Panc1 (cell line): Measurements from ENCODE around the gene SEC31B. TPM values are rescaled to one million over a fixed set of nuclear protein-coding genes. Genes with fewer than 3 reads are reported as not detected.

Source experiments
- ATAC-seq: fragments of 200-7000 bp; cut with Tn5 transposase; 2 replicates; pipeline ENCODE4 v1.9.1; 2020; ENCODE audit warnings: mild to moderate bottlenecking, moderate library complexity
- BruUV-seq: library from RNA; stranded (reverse); fragments of 400-500 nt; replicated peaks from 2 replicates; lab custom pipeline; 2021; lab: Mats Ljungman, UMichigan
- CTCF ChIA-PET: fragments of 300-600 bp; sonication (Branson Sonifier 250); formaldehyde crosslinking; loops from one replicate; lab custom pipeline; 2022; ENCODE audit warnings: antibody characterized with exemption; lab: Charles Lee
- POLR2A ChIA-PET: fragments of 300-600 bp; sonication (Branson Sonifier 250); formaldehyde crosslinking; loops from one replicate; lab custom pipeline; 2022; ENCODE audit warnings: antibody characterized with exemption; lab: Charles Lee
- DNase-seq: peaks from one replicate; pipeline ENCODE4 v3.0.0-alpha.2; 2010; ENCODE audit warnings: low read depth, low spot score
- H3K27ac ChIP-seq: 2 replicates; pipeline ENCODE4 v1.5.1; 2011; ENCODE audit warnings: mild to moderate bottlenecking, low read length, inconsistent platforms
- H3K27me3 ChIP-seq: fragments of 200-500 bp; sonication (Bioruptor generic); 2 replicates; pipeline ENCODE4 v1.6.0; 2014; ENCODE audit warnings: low read length, inconsistent platforms; ENCODE audit not compliant: control insufficient read depth, insufficient read depth
- H3K36me3 ChIP-seq: fragments of 200-500 bp; sonication (Bioruptor generic); 2 replicates; pipeline ENCODE4 v1.5.1; 2014; ENCODE audit warnings: inconsistent platforms, mild to moderate bottlenecking, low read length, moderate library complexity; ENCODE audit not compliant: control insufficient read depth, insufficient read depth
- H3K4me1 ChIP-seq: 2 replicates; pipeline ENCODE4 v1.5.1; 2011; ENCODE audit warnings: inconsistent platforms, mild to moderate bottlenecking, low read length, moderate library complexity; ENCODE audit not compliant: control insufficient read depth, insufficient read depth
- H3K4me3 ChIP-seq, 2 experiments: 2 replicates each; pipeline ENCODE4 v1.5.1; 2011 to 2012; ENCODE audit warnings: low read depth in 2 of 2, low read length in 2 of 2, mild to moderate bottlenecking in 2 of 2, inconsistent platforms in 1 of 2, moderate library complexity in 1 of 2
- H3K9me3 ChIP-seq: fragments of 200-500 bp; sonication (Bioruptor generic); 2 replicates; pipeline ENCODE4 v1.5.1; 2014; ENCODE audit warnings: low read depth, mild to moderate bottlenecking, inconsistent platforms, low read length, moderate library complexity; ENCODE audit not compliant: control insufficient read depth, insufficient read depth
- POLR2AphosphoS5 ChIP-seq: IDR thresholded peaks from 2 replicates; pipeline ENCODE4 v1.6.1; 2012; ENCODE audit warnings: mild to moderate bottlenecking, low read depth, low read length, moderate library complexity
- SIN3A ChIP-seq: IDR thresholded peaks from 2 replicates; pipeline ENCODE4 v1.6.1; 2012; ENCODE audit warnings: low read depth, mild to moderate bottlenecking, low read length, moderate library complexity, borderline replicate concordance; ENCODE audit not compliant: insufficient read depth
- TCF7L2 ChIP-seq: IDR thresholded peaks from 2 replicates; pipeline ENCODE4 v1.6.1; 2011; ENCODE audit warnings: mild to moderate bottlenecking, low read depth, low read length, inconsistent platforms
- in situ Hi-C: cut with HindIII; loops from 2 replicates; pipeline ENCODE4 v1.10.0; 2016; ENCODE audit warnings: low sequenced_read_pairs, low pct_unique_long_range_greater_than_20kb
- intact Hi-C: fragments of 100-400 bp; cut with micrococcal nuclease; formaldehyde crosslinking; loops from one replicate; pipeline ENCODE4 v1.10.0; 2022; ENCODE audit not compliant: unreplicated experiment
- total RNA-seq: library from RNA; stranded (reverse); gene quantifications from one replicate; pipeline ENCODE4 v1.2.1, GENCODE V29; 2021; ENCODE audit not compliant: unreplicated experiment
- TF ChIP-seq, protein P1 (sequence below): fragments of 450-650 bp; IDR thresholded peaks from 2 replicates; pipeline ENCODE4 v1.5.1; 2017; ENCODE audit warnings: mild to moderate bottlenecking
- TF ChIP-seq, protein P2 (sequence below), 2 experiments: IDR thresholded peaks; 2 replicates each; pipeline ENCODE4 v1.6.1; 2011 to 2012; ENCODE audit warnings: low read depth in 2 of 2, control low read depth in 1 of 2, low read length in 1 of 2, mild to moderate bottlenecking in 1 of 2, moderate library complexity in 1 of 2; ENCODE audit not compliant: insufficient read depth in 1 of 2

Gene SEC31B
- total RNA-seq, 1 experiment from 2014 or later, result 17.8 TPM

DNA sequence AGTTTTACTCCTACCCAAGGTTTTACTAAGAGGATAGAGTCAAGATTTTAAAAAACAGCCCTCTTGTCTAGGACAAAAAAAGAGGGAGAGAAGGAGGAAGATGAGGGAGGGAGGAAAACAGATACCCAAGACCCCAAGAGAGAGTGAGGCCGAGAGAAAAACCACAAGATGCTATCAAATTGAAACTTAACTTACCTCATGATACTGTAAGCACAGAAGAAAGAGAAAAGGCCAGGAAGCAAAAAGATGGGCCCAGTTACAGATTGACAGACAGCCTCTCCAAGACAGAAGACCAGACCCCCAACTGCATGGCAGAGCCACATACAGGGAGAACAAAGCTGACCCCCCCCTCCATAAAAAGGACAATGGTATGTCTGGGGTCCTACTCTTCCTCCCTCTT is 11.4 kb downstream of the SEC31B start:
- Histone ChIP-seq H3K4me3 (no peak overlapping the region), H3K4me1 (no peaks in the 10 kb centered on the region), H3K27me3 (no peaks in the 10 kb centered on the region), H3K27ac (no peak overlapping the region), H3K36me3 (no peaks in the 10 kb centered on the region), H3K9me3 (no peaks in the 10 kb centered on the region)
- no peak for ATAC-seq
- ChIA-PET POLR2A (no interaction called here), CTCF (interaction anchor here (0.7 to 2.4 kb wide), 8 partner anchors 10 to 1794 kb away, joined by 3 to 14 read pairs (median 6); no protein-coding TSS in a partner anchor)
- TF ChIP-seq, protein P1, sequence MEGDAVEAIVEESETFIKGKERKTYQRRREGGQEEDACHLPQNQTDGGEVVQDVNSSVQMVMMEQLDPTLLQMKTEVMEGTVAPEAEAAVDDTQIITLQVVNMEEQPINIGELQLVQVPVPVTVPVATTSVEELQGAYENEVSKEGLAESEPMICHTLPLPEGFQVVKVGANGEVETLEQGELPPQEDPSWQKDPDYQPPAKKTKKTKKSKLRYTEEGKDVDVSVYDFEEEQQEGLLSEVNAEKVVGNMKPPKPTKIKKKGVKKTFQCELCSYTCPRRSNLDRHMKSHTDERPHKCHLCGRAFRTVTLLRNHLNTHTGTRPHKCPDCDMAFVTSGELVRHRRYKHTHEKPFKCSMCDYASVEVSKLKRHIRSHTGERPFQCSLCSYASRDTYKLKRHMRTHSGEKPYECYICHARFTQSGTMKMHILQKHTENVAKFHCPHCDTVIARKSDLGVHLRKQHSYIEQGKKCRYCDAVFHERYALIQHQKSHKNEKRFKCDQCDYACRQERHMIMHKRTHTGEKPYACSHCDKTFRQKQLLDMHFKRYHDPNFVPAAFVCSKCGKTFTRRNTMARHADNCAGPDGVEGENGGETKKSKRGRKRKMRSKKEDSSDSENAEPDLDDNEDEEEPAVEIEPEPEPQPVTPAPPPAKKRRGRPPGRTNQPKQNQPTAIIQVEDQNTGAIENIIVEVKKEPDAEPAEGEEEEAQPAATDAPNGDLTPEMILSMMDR, result no peak
- TF ChIP-seq SIN3A (no peak), TCF7L2 (no peak), POLR2AphosphoS5 (no peak)
- TF ChIP-seq, protein P2, sequence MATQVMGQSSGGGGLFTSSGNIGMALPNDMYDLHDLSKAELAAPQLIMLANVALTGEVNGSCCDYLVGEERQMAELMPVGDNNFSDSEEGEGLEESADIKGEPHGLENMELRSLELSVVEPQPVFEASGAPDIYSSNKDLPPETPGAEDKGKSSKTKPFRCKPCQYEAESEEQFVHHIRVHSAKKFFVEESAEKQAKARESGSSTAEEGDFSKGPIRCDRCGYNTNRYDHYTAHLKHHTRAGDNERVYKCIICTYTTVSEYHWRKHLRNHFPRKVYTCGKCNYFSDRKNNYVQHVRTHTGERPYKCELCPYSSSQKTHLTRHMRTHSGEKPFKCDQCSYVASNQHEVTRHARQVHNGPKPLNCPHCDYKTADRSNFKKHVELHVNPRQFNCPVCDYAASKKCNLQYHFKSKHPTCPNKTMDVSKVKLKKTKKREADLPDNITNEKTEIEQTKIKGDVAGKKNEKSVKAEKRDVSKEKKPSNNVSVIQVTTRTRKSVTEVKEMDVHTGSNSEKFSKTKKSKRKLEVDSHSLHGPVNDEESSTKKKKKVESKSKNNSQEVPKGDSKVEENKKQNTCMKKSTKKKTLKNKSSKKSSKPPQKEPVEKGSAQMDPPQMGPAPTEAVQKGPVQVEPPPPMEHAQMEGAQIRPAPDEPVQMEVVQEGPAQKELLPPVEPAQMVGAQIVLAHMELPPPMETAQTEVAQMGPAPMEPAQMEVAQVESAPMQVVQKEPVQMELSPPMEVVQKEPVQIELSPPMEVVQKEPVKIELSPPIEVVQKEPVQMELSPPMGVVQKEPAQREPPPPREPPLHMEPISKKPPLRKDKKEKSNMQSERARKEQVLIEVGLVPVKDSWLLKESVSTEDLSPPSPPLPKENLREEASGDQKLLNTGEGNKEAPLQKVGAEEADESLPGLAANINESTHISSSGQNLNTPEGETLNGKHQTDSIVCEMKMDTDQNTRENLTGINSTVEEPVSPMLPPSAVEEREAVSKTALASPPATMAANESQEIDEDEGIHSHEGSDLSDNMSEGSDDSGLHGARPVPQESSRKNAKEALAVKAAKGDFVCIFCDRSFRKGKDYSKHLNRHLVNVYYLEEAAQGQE (IDR thresholded peaks at IDR 0.05; ENCODE audit: insufficient read depth in 1 of 2, low read depth in 2 of 2, low read length in 1 of 2), result no peak
- no peak for DNase-seq
- in situ Hi-C loops (no loop called here), intact Hi-C loops (loop anchor here (1.0 to 5.0 kb wide), 3 partner anchors 56 to 166 kb away; no protein-coding TSS in a partner anchor)
- BruUV-seq, result no TSS peak

DNA sequence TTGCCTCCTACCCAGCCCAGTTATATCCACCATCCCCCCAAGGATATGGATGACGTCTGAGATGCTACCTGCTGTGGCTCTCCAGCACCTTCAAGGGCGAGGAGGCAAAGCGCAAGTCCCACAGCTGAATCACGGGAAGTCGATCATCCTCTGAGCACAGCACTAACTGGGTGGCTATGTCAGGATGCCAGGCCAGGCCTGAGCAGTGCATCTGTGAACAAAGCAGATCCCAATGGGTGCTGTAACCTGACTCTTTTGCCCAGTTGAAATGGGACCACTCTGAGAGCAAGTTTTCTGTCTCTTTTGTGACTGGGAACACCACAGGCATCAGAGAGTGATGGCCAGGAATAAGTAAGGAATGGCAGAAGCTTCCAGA is 12.3 kb downstream of the SEC31B start:
- DNase-seq, result no peak
- TF ChIP-seq POLR2AphosphoS5 (no peak), SIN3A (no peak), TCF7L2 (no peak)
- TF ChIP-seq, protein P1, result no peak
- TF ChIP-seq, protein P2 (IDR thresholded peaks at IDR 0.05; ENCODE audit: insufficient read depth in 1 of 2, low read depth in 2 of 2, low read length in 1 of 2), result no peak
- in situ Hi-C loops (no loop called here), intact Hi-C loops (loop anchor here (5.0 kb wide), 2 partner anchors 55 to 165 kb away; no protein-coding TSS in a partner anchor)
- ChIA-PET POLR2A (no interaction called here), CTCF (interaction anchor here (0.7 to 2.4 kb wide), 4 partner anchors 11 to 204 kb away, joined by 4 to 14 read pairs (median 5); no protein-coding TSS in a partner anchor)
- Histone ChIP-seq H3K4me1 (no peaks in the 10 kb centered on the region), H3K27me3 (no peaks in the 10 kb centered on the region), H3K27ac (no peak overlapping the region), H3K9me3 (no peaks in the 10 kb centered on the region), H3K36me3 (no peaks in the 10 kb centered on the region), H3K4me3 (no peak overlapping the region)
- BruUV-seq, result no TSS peak
- ATAC-seq, result no peak
